ENCODE measurements around the gene ARGFX.
"Not testable (repeated sequence)": the region's sequence is repeated elsewhere in the genome, so short reads cannot be mapped to it uniquely, and the experiment has no call there.

ARGFX gene

DNA sequence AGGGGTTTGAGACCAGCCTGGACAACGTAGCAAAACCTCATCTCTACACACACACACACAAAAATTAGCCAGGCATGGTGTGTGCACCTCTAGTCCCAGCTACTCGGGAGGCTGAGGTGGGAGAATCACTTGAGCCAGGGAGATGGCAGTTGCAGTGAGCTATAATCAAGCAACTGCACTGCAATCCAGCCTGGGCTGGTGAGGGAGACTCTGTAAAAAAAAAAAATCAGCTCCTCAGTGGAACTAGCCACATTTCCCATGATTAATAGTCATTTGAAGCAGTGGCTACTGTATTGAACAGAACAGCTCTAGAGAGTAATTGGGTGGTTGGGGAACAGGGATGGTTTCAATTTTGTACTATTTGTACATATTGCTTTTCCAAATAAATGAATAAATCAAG is 13.9 kb downstream of the ARGFX start:
- H3K27ac Mint-ChIP-seq = no peak overlapping the region
- no peaks in the 10 kb centered on the region for H3K4me1 Mint-ChIP-seq (ENCODE audit: low read depth)
- H3K4me3 Mint-ChIP-seq = no peak overlapping the region
- no peaks in the 10 kb centered on the region for H3K9me3 Mint-ChIP-seq
- H3K27me3 Mint-ChIP-seq (ENCODE audit: low read depth) = peaks cover 20% of the 10 kb centered on the region
- no peaks in the 10 kb centered on the region for H3K36me3 Mint-ChIP-seq (ENCODE audit: low read depth)

DNA sequence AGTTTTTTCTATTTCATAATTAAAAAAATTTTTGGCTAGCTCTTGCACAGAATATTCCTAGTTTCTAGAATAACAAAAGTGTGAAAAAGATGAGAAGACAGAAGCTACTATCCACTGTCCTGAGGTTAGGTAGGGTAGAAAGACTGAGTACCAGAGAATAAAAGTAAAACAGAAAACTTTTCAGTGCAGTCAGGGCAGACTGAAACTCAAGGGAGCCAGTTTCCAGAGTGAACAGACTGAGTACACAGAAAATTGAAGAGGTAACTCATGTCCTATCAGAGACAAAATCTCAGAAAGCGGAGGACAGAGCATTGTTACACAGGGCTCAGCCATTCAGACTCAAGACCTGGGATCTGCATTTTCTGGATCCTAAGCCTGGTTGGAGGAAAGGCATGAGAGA is 16.7 kb downstream of the ARGFX start:
- peaks cover 20% of the 10 kb centered on the region for H3K27me3 Mint-ChIP-seq (ENCODE audit: low read depth)
- no peak overlapping the region for H3K27ac Mint-ChIP-seq
- no peak overlapping the region for H3K4me3 Mint-ChIP-seq
- H3K36me3 Mint-ChIP-seq (ENCODE audit: low read depth) = no peaks in the 10 kb centered on the region
- no peaks in the 10 kb centered on the region for H3K4me1 Mint-ChIP-seq (ENCODE audit: low read depth)
- no peaks in the 10 kb centered on the region for H3K9me3 Mint-ChIP-seq

DNA sequence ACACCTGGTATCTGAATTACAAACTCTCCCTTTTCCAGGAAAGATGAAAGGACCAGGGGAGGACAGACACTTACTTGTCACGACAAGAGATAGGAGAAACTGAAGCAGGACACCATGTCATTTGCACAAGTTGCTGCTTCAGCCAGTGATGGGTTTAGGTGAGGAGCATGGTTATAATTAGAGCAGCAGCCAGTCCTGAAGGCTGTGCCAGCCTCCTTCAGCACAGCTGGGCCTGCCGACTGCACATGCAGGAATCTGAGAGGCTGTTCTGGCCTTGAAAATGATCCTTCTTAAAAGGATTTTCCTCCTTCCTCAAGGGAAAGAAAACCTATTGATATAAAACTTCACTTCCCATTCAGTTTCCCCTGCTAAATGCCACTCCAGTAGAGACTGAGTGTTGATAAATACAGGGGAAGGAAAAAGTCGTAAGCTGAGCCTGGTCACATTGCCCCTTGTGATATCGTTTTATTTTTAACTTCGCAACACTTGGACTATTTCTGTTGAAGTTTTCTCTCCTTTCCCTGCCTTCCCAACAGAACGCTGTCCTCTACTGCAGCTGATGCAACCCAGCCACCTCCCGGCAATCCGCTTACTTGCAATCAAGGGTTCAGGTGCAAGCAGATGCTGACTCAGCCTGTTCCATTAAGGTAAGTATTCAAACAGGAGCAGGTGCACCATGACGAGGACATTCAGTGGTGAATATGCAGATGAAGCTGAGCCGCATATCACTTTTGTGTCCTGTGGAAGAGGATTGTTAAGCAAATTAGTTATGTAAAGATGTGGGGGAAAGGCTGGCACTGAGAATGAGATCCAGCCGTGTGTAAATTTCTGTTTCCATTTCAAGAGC is 25.3 kb downstream of the ARGFX start, which contains the start of gene FBXO40:
TSS of gene FBXO40 (plus strand) at position 524 of the 847 bp plus-strand sequence. CDS start 27,197 bp downstream, outside the sequence.
- Mint-ChIP-seq H3K9me3 (no peaks in the 10 kb centered on the region), H3K27me3 (ENCODE audit: low read depth) (peaks cover 15% of the 10 kb centered on the region), H3K27ac (no peak within 1 kb of the TSS), H3K36me3 (ENCODE audit: low read depth) (no peaks in the 10 kb centered on the region), H3K4me1 (ENCODE audit: low read depth) (no peaks in the 10 kb centered on the region), H3K4me3 (no peak within 1 kb of the TSS)

DNA sequence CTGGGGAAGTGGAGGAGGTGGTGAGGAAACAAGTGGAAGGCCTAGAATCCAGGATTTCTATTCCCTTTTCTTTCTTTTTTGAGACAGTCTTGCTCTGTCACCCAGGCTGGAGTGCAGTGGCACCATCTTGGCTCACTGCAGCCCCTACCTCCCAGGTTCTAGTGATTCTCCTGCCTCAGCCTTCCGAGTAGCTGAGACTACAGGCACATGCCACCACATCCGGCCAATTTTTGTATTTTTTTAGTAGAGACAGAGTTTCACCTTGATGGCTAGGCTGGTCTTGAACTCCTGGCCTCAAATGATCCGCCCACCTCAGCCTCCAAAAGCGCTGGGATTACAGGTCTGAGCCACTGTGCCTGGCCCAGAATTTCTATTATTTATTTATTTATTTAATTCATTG is 26.1 kb downstream of the ARGFX start:
- not testable (repeated sequence) for H3K4me1 Mint-ChIP-seq (ENCODE audit: low read depth); H3K9me3 Mint-ChIP-seq; H3K27ac Mint-ChIP-seq; H3K36me3 Mint-ChIP-seq (ENCODE audit: low read depth); H3K4me3 Mint-ChIP-seq
- H3K27me3 Mint-ChIP-seq (ENCODE audit: low read depth) = peaks cover 15% of the 10 kb centered on the region

DNA sequence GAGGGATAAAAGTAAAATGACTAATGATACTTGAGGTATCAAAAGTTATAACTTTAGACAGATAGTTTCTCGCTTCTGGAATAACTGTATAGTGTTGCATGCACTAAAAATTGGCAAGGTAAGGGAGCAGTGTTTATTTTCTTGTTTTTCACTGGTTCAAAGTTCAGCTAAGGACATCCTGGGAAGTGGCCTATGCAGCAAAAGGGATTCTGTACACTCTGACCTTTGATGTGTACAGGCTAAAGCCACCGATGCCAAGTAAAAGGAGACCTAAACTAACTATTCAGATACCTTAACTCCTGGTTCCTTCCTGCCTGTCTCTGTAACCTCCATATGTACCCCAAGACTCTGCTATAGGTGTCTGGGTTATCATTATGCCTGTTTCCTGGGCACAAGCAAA is 27.1 kb downstream of the ARGFX start:
- H3K4me3 Mint-ChIP-seq = no peak overlapping the region
- no peak overlapping the region for H3K27ac Mint-ChIP-seq
- H3K4me1 Mint-ChIP-seq (ENCODE audit: low read depth) = no peaks in the 10 kb centered on the region
- H3K36me3 Mint-ChIP-seq (ENCODE audit: low read depth) = no peaks in the 10 kb centered on the region
- H3K9me3 Mint-ChIP-seq = no peaks in the 10 kb centered on the region
- H3K27me3 Mint-ChIP-seq (ENCODE audit: low read depth) = peaks cover 11% of the 10 kb centered on the region

DNA sequence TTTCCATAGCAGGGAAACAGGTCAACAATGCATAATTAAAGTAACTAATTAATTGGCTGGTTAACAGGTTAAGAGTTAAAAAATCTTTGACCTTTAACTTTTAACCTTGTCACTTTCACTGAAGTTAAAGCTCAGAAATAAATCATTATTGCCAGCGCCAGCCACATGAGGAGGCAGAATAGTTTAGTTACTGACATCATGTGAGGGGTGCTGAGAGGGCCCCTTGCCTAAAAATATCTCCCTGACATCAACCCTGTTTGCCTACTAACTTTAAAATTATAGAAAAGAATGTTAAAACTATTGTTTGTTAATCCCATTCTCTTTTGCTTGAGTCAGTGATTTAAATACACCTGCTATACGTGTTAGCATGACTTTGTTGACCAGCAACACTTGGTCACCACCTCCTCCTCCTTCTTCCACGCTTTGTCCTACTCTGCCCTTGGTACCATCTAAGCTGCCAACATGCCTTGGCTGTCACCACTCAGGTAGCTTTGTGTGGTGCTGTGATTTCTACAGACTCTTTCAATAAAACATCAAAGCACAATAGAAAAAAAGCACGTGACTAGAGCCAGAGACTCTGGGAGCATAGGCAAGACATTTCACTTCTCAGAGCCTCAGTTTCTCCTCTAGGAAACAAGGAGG is 28.1 kb downstream of the ARGFX start:
- Mint-ChIP-seq H3K4me3 (no peak overlapping the region), H3K4me1 (ENCODE audit: low read depth) (no peaks in the 10 kb centered on the region), H3K36me3 (ENCODE audit: low read depth) (no peaks in the 10 kb centered on the region), H3K27ac (no peak overlapping the region), H3K27me3 (ENCODE audit: low read depth) (peaks cover 6% of the 10 kb centered on the region), H3K9me3 (no peaks in the 10 kb centered on the region)

DNA sequence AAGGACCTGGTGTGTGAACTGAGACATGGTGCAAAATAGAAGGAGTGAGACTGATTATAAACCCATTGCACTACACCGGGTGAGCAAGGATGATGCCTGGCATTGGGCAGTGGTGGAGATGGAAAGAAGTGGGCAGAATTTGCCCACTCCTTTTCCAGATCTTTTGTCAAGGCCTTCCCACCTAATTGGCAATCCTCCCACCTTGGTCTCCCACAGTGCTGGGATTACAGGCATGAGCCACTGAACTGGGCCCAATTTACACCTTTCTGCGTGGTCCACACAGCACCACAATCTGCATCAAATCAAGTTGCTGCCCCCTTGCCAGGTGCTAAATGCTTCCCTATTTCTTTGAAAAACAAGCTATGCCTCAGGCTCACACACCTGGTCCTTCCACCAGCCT is 30.8 kb downstream of the ARGFX start:
- Mint-ChIP-seq H3K4me3 (no peak overlapping the region), H3K36me3 (ENCODE audit: low read depth) (no peaks in the 10 kb centered on the region), H3K9me3 (no peaks in the 10 kb centered on the region), H3K27ac (no peak overlapping the region), H3K27me3 (ENCODE audit: low read depth) (no peaks in the 10 kb centered on the region), H3K4me1 (ENCODE audit: low read depth) (no peaks in the 10 kb centered on the region)

DNA sequence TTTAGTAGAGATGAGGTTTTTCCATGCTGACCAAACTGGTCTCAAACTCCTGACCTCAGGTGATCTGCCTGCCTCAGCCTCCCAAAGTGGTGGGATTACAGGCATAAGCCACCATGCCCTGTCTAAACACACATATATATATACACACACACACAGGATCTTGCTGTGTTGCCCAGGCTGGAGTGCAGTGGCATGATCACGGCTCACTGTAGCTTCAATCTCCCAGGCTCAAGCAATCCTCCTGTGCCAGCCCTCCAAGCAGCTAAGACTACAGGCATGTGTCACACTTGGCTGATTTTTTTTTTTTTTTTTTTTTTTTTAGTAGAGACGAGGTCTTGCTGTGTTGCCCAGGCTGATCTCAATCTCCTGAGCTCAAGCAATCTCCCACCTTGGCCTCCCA is 32.2 kb downstream of the ARGFX start:
- not testable (repeated sequence) for H3K27ac Mint-ChIP-seq; H3K27me3 Mint-ChIP-seq (ENCODE audit: low read depth); H3K4me3 Mint-ChIP-seq; H3K9me3 Mint-ChIP-seq; H3K36me3 Mint-ChIP-seq (ENCODE audit: low read depth); H3K4me1 Mint-ChIP-seq (ENCODE audit: low read depth)

DNA sequence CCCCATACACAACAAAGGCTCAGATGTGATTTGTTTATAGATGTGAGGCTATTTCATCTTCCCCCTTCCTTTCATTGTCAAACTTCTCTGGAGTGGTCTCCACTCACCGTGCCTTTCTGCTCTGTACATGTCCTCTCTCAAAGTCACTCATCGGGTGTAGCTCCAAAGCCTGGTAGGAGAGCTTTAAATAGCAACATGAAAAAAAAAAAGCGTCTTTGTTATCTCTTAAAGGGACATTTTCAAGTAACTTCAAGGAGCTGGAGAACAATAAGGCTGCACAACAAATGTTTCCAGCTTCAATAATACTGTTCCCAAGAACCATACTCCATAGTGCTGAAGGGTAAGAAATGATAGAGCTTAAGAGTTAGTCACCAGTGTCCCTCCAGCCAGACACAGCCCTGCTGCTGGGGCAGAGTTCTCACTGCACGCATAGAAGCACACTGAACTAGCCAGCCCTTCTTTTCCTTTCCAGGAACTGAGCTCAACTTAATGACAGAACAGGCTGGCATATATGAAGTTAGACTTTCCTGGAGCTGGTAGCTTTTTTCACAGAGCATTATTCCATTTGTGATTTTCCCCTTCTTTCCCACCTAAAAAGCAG is 33.6 kb downstream of the ARGFX start:
- Mint-ChIP-seq H3K4me3 (no peak overlapping the region), H3K4me1 (ENCODE audit: low read depth) (no peaks in the 10 kb centered on the region), H3K27ac (no peak overlapping the region)

DNA sequence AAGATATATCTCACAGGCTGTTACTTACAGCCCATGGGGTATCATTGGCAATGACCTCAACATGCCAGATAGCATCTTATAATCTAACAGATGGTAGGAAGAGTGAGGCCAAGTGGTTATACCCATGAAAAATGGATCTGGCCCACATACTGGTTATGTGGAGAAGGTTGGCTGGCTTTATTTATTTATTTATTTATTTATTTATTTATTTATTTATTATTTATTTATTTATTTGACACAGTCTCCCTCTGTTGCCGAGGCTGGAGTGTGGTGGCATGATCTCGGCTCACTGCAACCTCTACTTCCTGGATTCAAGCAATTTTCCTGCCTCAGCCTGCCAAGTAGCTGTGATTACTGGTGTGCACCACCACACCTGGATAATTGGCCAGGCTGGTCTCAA is 37.0 kb downstream of the ARGFX start:
- Mint-ChIP-seq H3K4me3 (no peak overlapping the region), H3K27me3 (ENCODE audit: low read depth) (no peaks in the 10 kb centered on the region), H3K9me3 (no peaks in the 10 kb centered on the region), H3K27ac (no peak overlapping the region), H3K36me3 (ENCODE audit: low read depth) (no peaks in the 10 kb centered on the region), H3K4me1 (ENCODE audit: low read depth) (no peaks in the 10 kb centered on the region)

More for the DNA sequence above, 33.6 kb downstream of the ARGFX start:
- no peaks in the 10 kb centered on the region for H3K9me3 Mint-ChIP-seq
- no peaks in the 10 kb centered on the region for H3K27me3 Mint-ChIP-seq (ENCODE audit: low read depth)
- H3K36me3 Mint-ChIP-seq (ENCODE audit: low read depth) = no peaks in the 10 kb centered on the region

DNA sequence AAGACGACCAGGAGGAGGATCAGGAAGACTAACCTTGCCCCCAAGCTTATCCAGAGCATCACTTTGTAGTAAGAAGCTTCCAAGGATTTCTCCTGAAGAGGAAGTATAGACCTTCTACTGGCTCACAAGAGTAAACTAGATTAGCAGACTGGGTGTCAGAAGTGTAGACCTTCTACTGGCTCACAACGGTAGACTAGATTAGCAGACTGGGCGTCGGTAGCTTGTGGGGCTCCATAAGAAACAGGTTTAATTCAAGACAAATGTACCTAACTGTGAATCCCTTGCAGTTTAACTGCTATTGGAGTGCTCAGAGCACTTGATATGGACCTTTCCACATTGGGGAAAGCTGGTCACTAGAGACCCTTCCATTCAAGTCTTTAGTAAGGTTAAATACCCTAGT is 38.4 kb downstream of the ARGFX start:
- Mint-ChIP-seq H3K4me3 (no peak overlapping the region), H3K9me3 (no peaks in the 10 kb centered on the region), H3K27me3 (ENCODE audit: low read depth) (no peaks in the 10 kb centered on the region), H3K36me3 (ENCODE audit: low read depth) (no peaks in the 10 kb centered on the region), H3K4me1 (ENCODE audit: low read depth) (no peaks in the 10 kb centered on the region), H3K27ac (no peak overlapping the region)
